ENCODE measurements around the gene MOV10L1. TPM values are rescaled to one million over a fixed set of nuclear protein-coding genes. Genes with fewer than 3 reads are reported as not detected.
A peak's percentile ranks its signal among the peaks of the same experiment; 100 is the strongest.

Gene MOV10L1
- total RNA-seq, 2 experiments from 2014 or later = not detected

DNA sequence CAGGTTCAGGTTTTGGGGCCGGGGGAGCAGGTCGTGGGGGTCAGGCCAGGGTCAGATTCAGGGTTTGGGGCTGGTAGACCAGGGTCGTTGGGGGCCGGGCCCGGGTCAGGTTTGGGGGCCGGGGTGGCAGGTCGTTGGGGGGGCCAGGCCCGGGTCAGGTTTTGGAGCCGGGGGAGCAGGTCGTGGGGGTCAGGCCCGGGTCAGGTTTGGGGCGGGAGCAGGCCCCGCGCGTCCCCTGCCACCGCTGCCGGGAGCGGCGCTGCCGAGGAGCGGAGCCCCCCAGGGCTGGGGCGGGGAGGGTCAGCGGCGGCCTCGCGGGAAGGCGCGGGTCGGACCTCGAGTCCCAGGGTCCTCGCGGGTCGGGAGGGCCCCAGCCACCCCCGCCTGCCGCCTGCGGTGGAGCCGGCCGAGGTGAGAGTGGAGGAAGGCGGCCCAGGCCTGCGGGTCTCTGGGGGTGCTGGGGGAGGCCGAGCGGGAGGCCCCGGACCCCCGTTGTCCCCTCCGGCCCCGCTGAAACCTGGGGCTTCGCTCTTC is 96.4 kb downstream of the MOV10L1 start:
- intact Hi-C loops (cut with DNase I, micrococcal nuclease) = loop anchor here in 1 of 2 experiments (5.0 kb wide), 2 partner anchors 56 to 269 kb away; partner anchors contain the start of genes ALG12 and CRELD2
- peak overlapping the region; percentile 96 for H3K27ac Mint-ChIP-seq

DNA sequence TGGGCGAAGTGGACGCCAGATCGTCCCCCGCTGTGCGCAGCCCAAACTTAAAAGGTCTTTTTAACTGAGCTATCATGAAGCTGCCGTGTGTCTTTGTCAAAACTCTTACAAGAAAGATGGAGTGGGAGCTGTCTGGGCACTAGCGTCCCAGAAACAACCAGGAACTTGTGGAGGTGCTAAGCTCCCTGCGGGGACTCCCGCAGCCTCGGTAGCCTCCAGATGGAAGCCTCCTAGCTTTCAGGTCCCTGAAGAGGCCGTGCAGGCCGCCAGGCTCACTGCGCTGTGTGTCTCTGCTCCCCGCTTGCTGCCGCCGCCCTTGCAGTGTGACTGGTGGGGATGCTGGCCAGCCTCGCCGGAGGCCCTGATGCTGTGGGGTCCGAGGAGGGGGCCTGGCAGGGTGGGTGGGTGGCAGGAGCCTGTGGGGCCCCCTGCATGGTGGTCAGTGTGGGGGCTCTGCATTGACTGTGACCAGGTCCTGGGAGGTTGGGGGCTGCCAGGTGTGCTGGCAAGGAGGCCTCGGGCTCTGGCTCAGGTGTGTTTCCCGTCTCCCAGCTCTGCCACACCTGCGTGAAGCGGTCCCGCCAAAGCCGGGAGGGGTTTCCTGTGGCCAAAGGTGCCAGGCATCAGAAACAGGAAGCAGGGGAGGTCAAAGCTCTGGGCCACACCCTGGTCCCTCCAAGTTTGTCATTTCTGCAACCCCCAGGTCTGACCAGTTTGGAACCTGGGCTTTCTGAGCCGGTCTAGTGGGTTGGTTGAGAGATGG is 97.1 kb downstream of the MOV10L1 start:
- ATAC-seq (ENCODE audit: poor library complexity) (no peak), DNase-seq (peak in 5 of 14 experiments; percentile 19 to 61 (median 52))
- H3K9me3 ChIP-seq (ENCODE audit: control insufficient read depth in 1 of 2, insufficient read depth in 1 of 2, low read length in 2 of 2) = no peaks in the 10 kb centered on the region
- peaks cover 67% of the 10 kb centered on the region for H3K4me1 ChIP-seq (ENCODE audit: insufficient read depth, low read length)
- H3K36me3 ChIP-seq (ENCODE audit: insufficient read depth, low read length) = peaks cover 4% of the 10 kb centered on the region
- Mint-ChIP-seq H3K9me3 (no peaks in the 10 kb centered on the region), H3K27ac (peak overlapping the region; percentile 96), H3K27me3 (peaks cover 4% of the 10 kb centered on the region), H3K4me1 (ENCODE audit: low read depth) (peaks cover 33% of the 10 kb centered on the region), H3K36me3 (ENCODE audit: low read depth) (peaks cover 18% of the 10 kb centered on the region), H3K4me3 (peak overlapping the region; percentile 95)
- intact Hi-C loops (cut with DNase I, micrococcal nuclease) = loop anchor here in 1 of 2 experiments (5.0 kb wide), 2 partner anchors 55 to 270 kb away; partner anchors contain the start of genes ALG12 and CRELD2
- H3K4me3 ChIP-seq (ENCODE audit: low read length) = peak overlapping the region; percentile 62
- H3K27ac ChIP-seq (ENCODE audit: low read depth in 1 of 2, low read length in 2 of 2) = peak overlapping the region; percentile 56 to 60
- TF ChIP-seq, protein P1, sequence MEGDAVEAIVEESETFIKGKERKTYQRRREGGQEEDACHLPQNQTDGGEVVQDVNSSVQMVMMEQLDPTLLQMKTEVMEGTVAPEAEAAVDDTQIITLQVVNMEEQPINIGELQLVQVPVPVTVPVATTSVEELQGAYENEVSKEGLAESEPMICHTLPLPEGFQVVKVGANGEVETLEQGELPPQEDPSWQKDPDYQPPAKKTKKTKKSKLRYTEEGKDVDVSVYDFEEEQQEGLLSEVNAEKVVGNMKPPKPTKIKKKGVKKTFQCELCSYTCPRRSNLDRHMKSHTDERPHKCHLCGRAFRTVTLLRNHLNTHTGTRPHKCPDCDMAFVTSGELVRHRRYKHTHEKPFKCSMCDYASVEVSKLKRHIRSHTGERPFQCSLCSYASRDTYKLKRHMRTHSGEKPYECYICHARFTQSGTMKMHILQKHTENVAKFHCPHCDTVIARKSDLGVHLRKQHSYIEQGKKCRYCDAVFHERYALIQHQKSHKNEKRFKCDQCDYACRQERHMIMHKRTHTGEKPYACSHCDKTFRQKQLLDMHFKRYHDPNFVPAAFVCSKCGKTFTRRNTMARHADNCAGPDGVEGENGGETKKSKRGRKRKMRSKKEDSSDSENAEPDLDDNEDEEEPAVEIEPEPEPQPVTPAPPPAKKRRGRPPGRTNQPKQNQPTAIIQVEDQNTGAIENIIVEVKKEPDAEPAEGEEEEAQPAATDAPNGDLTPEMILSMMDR (IDR thresholded peaks at IDR 0.05) = no peak
- peaks cover 0 to 2% of the 10 kb centered on the region in 2 experiments for H3K27me3 ChIP-seq (ENCODE audit: control insufficient read depth in 1 of 2, insufficient read depth in 2 of 2, low read length in 2 of 2)
- CTCF ChIA-PET = no interaction called here
- POLR2A ChIA-PET = interaction anchor here (0.7 to 1.4 kb wide), 2 partner anchors 14 to 20 kb away, joined by 5 to 9 read pairs; no protein-coding TSS in a partner anchor

More for the DNA sequence above, 96.4 kb downstream of the MOV10L1 start:
- peaks cover 0 to 2% of the 10 kb centered on the region in 2 experiments for H3K27me3 ChIP-seq (ENCODE audit: control insufficient read depth in 1 of 2, insufficient read depth in 2 of 2, low read length in 2 of 2)
- H3K4me3 ChIP-seq (ENCODE audit: low read length) = peak overlapping the region; percentile 62
- Mint-ChIP-seq H3K4me1 (ENCODE audit: low read depth) (peaks cover 27% of the 10 kb centered on the region), H3K9me3 (no peaks in the 10 kb centered on the region), H3K36me3 (ENCODE audit: low read depth) (peaks cover 13% of the 10 kb centered on the region), H3K27me3 (peaks cover 4% of the 10 kb centered on the region), H3K4me3 (peak overlapping the region; percentile 95)
- TF ChIP-seq, protein P1 (IDR thresholded peaks at IDR 0.05) = no peak
- no peaks in the 10 kb centered on the region for H3K9me3 ChIP-seq (ENCODE audit: control insufficient read depth in 1 of 2, insufficient read depth in 1 of 2, low read length in 2 of 2)
- peaks cover 4% of the 10 kb centered on the region for H3K36me3 ChIP-seq (ENCODE audit: insufficient read depth, low read length)
- no peak for DNase-seq
- no peak for ATAC-seq (ENCODE audit: poor library complexity)
- POLR2A ChIA-PET = no interaction called here
- CTCF ChIA-PET = no interaction called here
- peaks cover 60% of the 10 kb centered on the region for H3K4me1 ChIP-seq (ENCODE audit: insufficient read depth, low read length)
- H3K27ac ChIP-seq (ENCODE audit: low read depth in 1 of 2, low read length in 2 of 2) = peak overlapping the region; percentile 56 to 60

DNA sequence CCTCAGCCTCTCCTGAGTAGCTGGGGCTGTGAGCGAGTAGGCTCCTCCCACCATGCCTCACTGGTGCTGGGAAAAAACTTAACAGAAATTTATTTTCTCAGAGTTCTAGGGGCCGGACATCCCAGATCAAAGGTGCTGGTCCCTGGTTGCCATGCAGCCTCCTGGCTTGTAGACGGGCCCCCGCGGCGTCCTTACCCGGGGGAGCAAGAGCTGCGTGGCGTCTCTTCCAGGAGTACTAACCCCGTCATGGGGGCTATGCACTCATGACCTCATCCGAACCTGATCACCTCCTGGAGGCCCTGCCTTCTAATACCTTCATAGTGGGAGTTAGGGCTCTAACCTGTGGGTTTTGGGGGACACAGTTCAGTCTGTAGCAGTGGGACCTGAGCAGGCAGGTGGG is 98.5 kb downstream of the MOV10L1 start:
- ChIA-PET CTCF (no interaction called here), POLR2A (no interaction called here)
- ATAC-seq (ENCODE audit: poor library complexity) = no peak
- no peaks in the 10 kb centered on the region for H3K9me3 Mint-ChIP-seq
- peaks cover 4% of the 10 kb centered on the region for H3K27me3 Mint-ChIP-seq
- TF ChIP-seq, protein P1 (IDR thresholded peaks at IDR 0.05) = no peak
- peaks cover 44% of the 10 kb centered on the region for H3K4me1 Mint-ChIP-seq (ENCODE audit: low read depth)
- peak overlapping the region; percentile 65 for H3K4me3 Mint-ChIP-seq
- Histone ChIP-seq H3K4me1 (ENCODE audit: insufficient read depth, low read length) (peaks cover 81% of the 10 kb centered on the region), H3K36me3 (ENCODE audit: insufficient read depth, low read length) (peaks cover 10% of the 10 kb centered on the region), H3K27ac (ENCODE audit: low read depth in 1 of 2, low read length in 2 of 2) (peak overlapping the region; percentile 94 to 99), H3K9me3 (ENCODE audit: control insufficient read depth in 1 of 2, insufficient read depth in 1 of 2, low read length in 2 of 2) (no peaks in the 10 kb centered on the region), H3K27me3 (ENCODE audit: control insufficient read depth in 1 of 2, insufficient read depth in 2 of 2, low read length in 2 of 2) (peaks cover 0 to 2% of the 10 kb centered on the region in 2 experiments), H3K4me3 (ENCODE audit: low read length) (no peak overlapping the region)
- peaks cover 27% of the 10 kb centered on the region for H3K36me3 Mint-ChIP-seq (ENCODE audit: low read depth)
- peak overlapping the region; percentile 96 for H3K27ac Mint-ChIP-seq
- DNase-seq = peak in 1 of 14 experiments; percentile 20
- intact Hi-C loops (cut with DNase I, micrococcal nuclease) = loop anchor here in 1 of 2 experiments (5.0 kb wide), 2 partner anchors 54 to 271 kb away; partner anchors contain the start of genes ALG12 and CRELD2
